ENCODE measurements around the gene SLC25A48.

SLC25A48 gene

GRCh38 chr5:135894276-135894675 is 59.8 kb downstream of the SLC25A48 start:
- Histone ChIP-seq H3K4me1 (ENCODE audit: control insufficient read depth, insufficient read depth, low read length, unreplicated experiment) (no peaks in the 10 kb centered on the region), H3K4me3 (ENCODE audit: low read depth, low read length) (no peak overlapping the region), H3K36me3 (ENCODE audit: insufficient read depth, low read length) (no peaks in the 10 kb centered on the region), H2AFZ (ENCODE audit: low read length, unreplicated experiment) (no peak overlapping the region), H3K27me3 (ENCODE audit: insufficient read depth, low read length) (peaks cover 12% of the 10 kb centered on the region), H3K79me2 (ENCODE audit: control insufficient read depth, insufficient read depth, low read length, unreplicated experiment) (no peaks in the 10 kb centered on the region), H3K27ac (ENCODE audit: low read depth, low read length) (no peak overlapping the region)

GRCh38 chr5:135894789-135895188 is 60.3 kb downstream of the SLC25A48 start:
- Histone ChIP-seq H2AFZ (ENCODE audit: low read length, unreplicated experiment) (no peak overlapping the region), H3K79me2 (ENCODE audit: control insufficient read depth, insufficient read depth, low read length, unreplicated experiment) (no peaks in the 10 kb centered on the region), H3K4me3 (ENCODE audit: low read depth, low read length) (no peak overlapping the region), H3K27ac (ENCODE audit: low read depth, low read length) (no peak overlapping the region), H3K4me1 (ENCODE audit: control insufficient read depth, insufficient read depth, low read length, unreplicated experiment) (no peaks in the 10 kb centered on the region), H3K36me3 (ENCODE audit: insufficient read depth, low read length) (no peaks in the 10 kb centered on the region), H3K27me3 (ENCODE audit: insufficient read depth, low read length) (peaks cover 17% of the 10 kb centered on the region)

- no peak within 1 kb of the TSS for H2AFZ ChIP-seq (ENCODE audit: low read length, unreplicated experiment)
- H3K79me2 ChIP-seq (ENCODE audit: control insufficient read depth, insufficient read depth, low read length, unreplicated experiment) = no peaks in the 10 kb centered on the region
- no peak within 1 kb of the TSS for H3K4me3 ChIP-seq (ENCODE audit: low read depth, low read length)
- no peaks in the 10 kb centered on the region for H3K36me3 ChIP-seq (ENCODE audit: insufficient read depth, low read length)
- H3K4me1 ChIP-seq (ENCODE audit: control insufficient read depth, insufficient read depth, low read length, unreplicated experiment) = no peaks in the 10 kb centered on the region
- no peak within 1 kb of the TSS for H3K27ac ChIP-seq (ENCODE audit: low read depth, low read length)
- H3K27me3 ChIP-seq (ENCODE audit: insufficient read depth, low read length) = peaks cover 24% of the 10 kb centered on the region
These were observed 61.1 kb downstream of the SLC25A48 start, which contains the start of gene IL9 for GRCh38 chr5:135895474-135896006. IL9 (minus strand) TSS chr5:135895841; CDS start chr5:135895816, 25 bp downstream.

- no peaks in the 10 kb centered on the region for H3K79me2 ChIP-seq (ENCODE audit: control insufficient read depth, insufficient read depth, low read length, unreplicated experiment)
- H3K4me3 ChIP-seq (ENCODE audit: low read depth, low read length) = no peak overlapping the region
- H3K27ac ChIP-seq (ENCODE audit: low read depth, low read length) = no peak overlapping the region
- H3K4me1 ChIP-seq (ENCODE audit: control insufficient read depth, insufficient read depth, low read length, unreplicated experiment) = no peaks in the 10 kb centered on the region
- H3K36me3 ChIP-seq (ENCODE audit: insufficient read depth, low read length) = no peaks in the 10 kb centered on the region
- H3K27me3 ChIP-seq (ENCODE audit: insufficient read depth, low read length) = peaks cover 25% of the 10 kb centered on the region
- no peak overlapping the region for H2AFZ ChIP-seq (ENCODE audit: low read length, unreplicated experiment)
These were observed 64.2 kb downstream of the SLC25A48 start for GRCh38 chr5:135898651-135899050.

- Histone ChIP-seq H3K79me2 (ENCODE audit: control insufficient read depth, insufficient read depth, low read length, unreplicated experiment) (no peaks in the 10 kb centered on the region), H3K4me1 (ENCODE audit: control insufficient read depth, insufficient read depth, low read length, unreplicated experiment) (no peaks in the 10 kb centered on the region), H3K4me3 (ENCODE audit: low read depth, low read length) (no peak overlapping the region), H3K27ac (ENCODE audit: low read depth, low read length) (no peak overlapping the region), H3K27me3 (ENCODE audit: insufficient read depth, low read length) (peaks cover 26% of the 10 kb centered on the region), H2AFZ (ENCODE audit: low read length, unreplicated experiment) (no peak overlapping the region), H3K36me3 (ENCODE audit: insufficient read depth, low read length) (no peaks in the 10 kb centered on the region)
These were observed 65.8 kb downstream of the SLC25A48 start for GRCh38 chr5:135900276-135900675.

GRCh38 chr5:135901633-135902032 is 67.2 kb downstream of the SLC25A48 start:
- Histone ChIP-seq H2AFZ (ENCODE audit: low read length, unreplicated experiment) (no peak overlapping the region), H3K27me3 (ENCODE audit: insufficient read depth, low read length) (peaks cover 32% of the 10 kb centered on the region), H3K4me1 (ENCODE audit: control insufficient read depth, insufficient read depth, low read length, unreplicated experiment) (no peaks in the 10 kb centered on the region), H3K79me2 (ENCODE audit: control insufficient read depth, insufficient read depth, low read length, unreplicated experiment) (no peaks in the 10 kb centered on the region), H3K36me3 (ENCODE audit: insufficient read depth, low read length) (no peaks in the 10 kb centered on the region), H3K27ac (ENCODE audit: low read depth, low read length) (no peak overlapping the region), H3K4me3 (ENCODE audit: low read depth, low read length) (no peak overlapping the region)

GRCh38 chr5:135905144-135905543 is 70.7 kb downstream of the SLC25A48 start:
- Histone ChIP-seq H3K27me3 (ENCODE audit: insufficient read depth, low read length) (peaks cover 36% of the 10 kb centered on the region), H3K36me3 (ENCODE audit: insufficient read depth, low read length) (no peaks in the 10 kb centered on the region), H3K4me1 (ENCODE audit: control insufficient read depth, insufficient read depth, low read length, unreplicated experiment) (no peaks in the 10 kb centered on the region), H3K79me2 (ENCODE audit: control insufficient read depth, insufficient read depth, low read length, unreplicated experiment) (no peaks in the 10 kb centered on the region), H2AFZ (ENCODE audit: low read length, unreplicated experiment) (no peak overlapping the region), H3K4me3 (ENCODE audit: low read depth, low read length) (no peak overlapping the region), H3K27ac (ENCODE audit: low read depth, low read length) (no peak overlapping the region)

- H2AFZ ChIP-seq (ENCODE audit: low read length, unreplicated experiment) = no peak overlapping the region
- no peak overlapping the region for H3K4me3 ChIP-seq (ENCODE audit: low read depth, low read length)
- H3K27me3 ChIP-seq (ENCODE audit: insufficient read depth, low read length) = peaks cover 51% of the 10 kb centered on the region
- H3K27ac ChIP-seq (ENCODE audit: low read depth, low read length) = no peak overlapping the region
- H3K4me1 ChIP-seq (ENCODE audit: control insufficient read depth, insufficient read depth, low read length, unreplicated experiment) = no peaks in the 10 kb centered on the region
- H3K36me3 ChIP-seq (ENCODE audit: insufficient read depth, low read length) = no peaks in the 10 kb centered on the region
- H3K79me2 ChIP-seq (ENCODE audit: control insufficient read depth, insufficient read depth, low read length, unreplicated experiment) = no peaks in the 10 kb centered on the region
These were observed 79.5 kb downstream of the SLC25A48 start for GRCh38 chr5:135913713-135914626.

GRCh38 chr5:135915466-135916001 is 81.1 kb downstream of the SLC25A48 start:
- H3K27ac ChIP-seq (ENCODE audit: low read depth, low read length) = no peak overlapping the region
- H3K27me3 ChIP-seq (ENCODE audit: insufficient read depth, low read length) = peaks cover 36% of the 10 kb centered on the region
- H3K36me3 ChIP-seq (ENCODE audit: insufficient read depth, low read length) = no peaks in the 10 kb centered on the region
- H3K4me3 ChIP-seq (ENCODE audit: low read depth, low read length) = no peak overlapping the region
- no peak overlapping the region for H2AFZ ChIP-seq (ENCODE audit: low read length, unreplicated experiment)
- no peaks in the 10 kb centered on the region for H3K79me2 ChIP-seq (ENCODE audit: control insufficient read depth, insufficient read depth, low read length, unreplicated experiment)
- no peaks in the 10 kb centered on the region for H3K4me1 ChIP-seq (ENCODE audit: control insufficient read depth, insufficient read depth, low read length, unreplicated experiment)

- Histone ChIP-seq H3K4me3 (ENCODE audit: low read depth, low read length) (no peak overlapping the region), H3K36me3 (ENCODE audit: insufficient read depth, low read length) (no peaks in the 10 kb centered on the region), H3K4me1 (ENCODE audit: control insufficient read depth, insufficient read depth, low read length, unreplicated experiment) (no peaks in the 10 kb centered on the region), H2AFZ (ENCODE audit: low read length, unreplicated experiment) (no peak overlapping the region), H3K79me2 (ENCODE audit: control insufficient read depth, insufficient read depth, low read length, unreplicated experiment) (no peaks in the 10 kb centered on the region), H3K27me3 (ENCODE audit: insufficient read depth, low read length) (peaks cover 24% of the 10 kb centered on the region), H3K27ac (ENCODE audit: low read depth, low read length) (no peak overlapping the region)
These were observed 82.3 kb downstream of the SLC25A48 start for GRCh38 chr5:135916638-135917263.

Data from ACC112 (cell line).